Right kidney (tissue), 1 donor: Measurements from ENCODE around the gene RXFP3.
"Not testable (repeated sequence)": the region's sequence is repeated elsewhere in the genome, so short reads cannot be mapped to it uniquely, and the experiment has no call there.

Experiments used
- DNase-seq: peaks from one replicate; pipeline ENCODE4 v3.0.0-alpha.2; 2016

The RXFP3 gene

GRCh38 chr5:33937017-33937706 is 976 bp downstream of the RXFP3 start:
- DNase-seq = peak; percentile 6

GRCh38 chr5:33937707-33938506 is 1.7 kb downstream of the RXFP3 start:
- peak; percentile 9 for DNase-seq

GRCh38 chr5:33938507-33938796 is 2.3 kb downstream of the RXFP3 start:
- no peak for DNase-seq

- no peak for DNase-seq
Measured at GRCh38 chr5:33938881-33939280, 2.7 kb downstream of the RXFP3 start.

GRCh38 chr5:33939556-33940262 is 3.5 kb downstream of the RXFP3 start:
- no peak for DNase-seq

- DNase-seq = no peak
Measured at GRCh38 chr5:33941090-33941489, 4.9 kb downstream of the RXFP3 start.

GRCh38 chr5:33944543-33945132 is 8.5 kb downstream of the RXFP3 start:
- no peak for DNase-seq

GRCh38 chr5:33952175-33952574 is 16.0 kb downstream of the RXFP3 start:
- not testable (repeated sequence) for DNase-seq

GRCh38 chr5:33957577-33958150 is 21.5 kb downstream of the RXFP3 start:
- no peak for DNase-seq

GRCh38 chr5:33958176-33958575 is 22.0 kb downstream of the RXFP3 start:
- no peak for DNase-seq

- no peak for DNase-seq
Measured at GRCh38 chr5:33964132-33964700, 28.0 kb downstream of the RXFP3 start.

GRCh38 chr5:33966805-33967204 is 30.6 kb downstream of the RXFP3 start:
- no peak for DNase-seq

GRCh38 chr5:33968211-33969005 is 32.2 kb downstream of the RXFP3 start:
- DNase-seq = no peak

- DNase-seq = peak; percentile 19
Measured at GRCh38 chr5:33969572-33970452, 33.6 kb downstream of the RXFP3 start.

- DNase-seq = no peak
Measured at GRCh38 chr5:33973271-33973670, 37.1 kb downstream of the RXFP3 start.

- no peak for DNase-seq
Measured at GRCh38 chr5:33975852-33976251, 39.7 kb downstream of the RXFP3 start.

GRCh38 chr5:33976307-33976706 is 40.1 kb downstream of the RXFP3 start:
- no peak for DNase-seq

- no peak for DNase-seq
Measured at GRCh38 chr5:33978306-33978705, 42.1 kb downstream of the RXFP3 start.

- no peak for DNase-seq
Measured at GRCh38 chr5:33980030-33980429, 43.8 kb downstream of the RXFP3 start.

- no peak for DNase-seq
Measured at GRCh38 chr5:33981408-33982162, 45.4 kb downstream of the RXFP3 start.
